GM19467 (cell line): ENCODE data around the gene RAMAC.
"Not testable (repeated sequence)": the region's sequence is repeated elsewhere in the genome, so short reads cannot be mapped to it uniquely, and the experiment has no call there.

Experiments used
- ATAC-seq: cut with Tn5 transposase; IDR thresholded peaks from one replicate; pipeline ENCODE4 v1.9.1; 2021; ENCODE audit warnings: mild to moderate bottlenecking, moderate library complexity; ENCODE audit not compliant: unreplicated experiment

RAMAC gene

GRCh38 chr15:82985688-82986441 is at the start of gene RAMAC:
Gene RAMAC (plus strand): TSS chr15:82986210. CDS start chr15:82989019, 2,809 bp downstream.
- ATAC-seq: peak; percentile 95

GRCh38 chr15:82936966-82937711 is 48.9 kb upstream of the RAMAC start:
- no peak for ATAC-seq

GRCh38 chr15:82937712-82938058 is 48.3 kb upstream of the RAMAC start:
- no peak for ATAC-seq

- not testable (repeated sequence) for ATAC-seq
Measured at GRCh38 chr15:82939678-82940077, 46.3 kb upstream of the RAMAC start.

- no peak for ATAC-seq
Measured at GRCh38 chr15:82942691-82943090, 43.3 kb upstream of the RAMAC start.

- no peak for ATAC-seq
Measured at GRCh38 chr15:82943176-82943575, 42.8 kb upstream of the RAMAC start.

- no peak for ATAC-seq
Measured at GRCh38 chr15:82944056-82944455, 42.0 kb upstream of the RAMAC start.

- no peak for ATAC-seq
Measured at GRCh38 chr15:82944821-82945220, 41.2 kb upstream of the RAMAC start.

GRCh38 chr15:82945326-82945725 is 40.7 kb upstream of the RAMAC start:
- no peak for ATAC-seq

- no peak for ATAC-seq
Measured at GRCh38 chr15:82946155-82946701, 39.8 kb upstream of the RAMAC start.

GRCh38 chr15:82950295-82950694 is 35.7 kb upstream of the RAMAC start:
- ATAC-seq: no peak

GRCh38 chr15:82950746-82951370 is 35.2 kb upstream of the RAMAC start:
- no peak for ATAC-seq

GRCh38 chr15:82951472-82952157 is 34.4 kb upstream of the RAMAC start:
- no peak for ATAC-seq

- ATAC-seq: no peak
Measured at GRCh38 chr15:82952158-82953081, 33.6 kb upstream of the RAMAC start, which contains the start of gene HOMER2. Gene HOMER2 (minus strand): TSS chr15:82952720. CDS start chr15:82952535, 185 bp downstream.

- ATAC-seq: no peak
Measured at GRCh38 chr15:82958638-82959037, 27.4 kb upstream of the RAMAC start.

GRCh38 chr15:82959423-82959822 is 26.6 kb upstream of the RAMAC start:
- ATAC-seq: no peak

GRCh38 chr15:82960766-82961165 is 25.2 kb upstream of the RAMAC start:
- ATAC-seq: no peak

GRCh38 chr15:82963471-82964341 is 22.3 kb upstream of the RAMAC start:
- ATAC-seq: no peak

- ATAC-seq: no peak
Measured at GRCh38 chr15:82964890-82965289, 21.1 kb upstream of the RAMAC start.
